Ovary (tissue), 3 donors: Measurements from ENCODE around the gene AMTN.

Experiments
- CTCF ChIP-seq, 3 donors: fragments of 450-650 bp in 2 of 3; fragments of 200-600 bp in 1 of 3; IDR thresholded peaks; one replicate each; pipeline versions ENCODE4 v1.5.1 to v1.8.0; 2016 to 2022; ENCODE audit warnings: antibody characterized with exemption in 3 of 3, mild to moderate bottlenecking in 1 of 3
- EP300 ChIP-seq: sonication (generic); formaldehyde crosslinking; IDR thresholded peaks from one replicate; pipeline ENCODE4 v1.6.1; 2017; ENCODE audit warnings: antibody characterized with exemption
- POLR2A ChIP-seq: fragments of 450-650 bp; IDR thresholded peaks from one replicate; pipeline ENCODE4 v1.6.1; 2017; ENCODE audit warnings: antibody characterized with exemption, mild to moderate bottlenecking, moderate library complexity
- donor health status: DM: no; HTN: no; CAD: no.

GRCh38 chr4:70571772-70572171 is 53.4 kb downstream of the AMTN start:
- TF ChIP-seq EP300 = no peak
- no peak for TF ChIP-seq CTCF (IDR thresholded peaks at IDR 0.05)
- no peak for TF ChIP-seq POLR2A
